Fibroblast of villous mesenchyme (primary cell): ENCODE results near the gene EMP2. TPM values are rescaled to one million over a fixed set of nuclear protein-coding genes. Genes with fewer than 3 reads are reported as not detected.

ENCODE experiments used
- DNase-seq: peaks from one replicate; pipeline ENCODE4 v3.0.0-alpha.2; 2010; ENCODE audit warnings: low read depth
- H3K4me3 ChIP-seq: 2 replicates; pipeline ENCODE4 v1.5.1; 2011; ENCODE audit warnings: low read depth, mild to moderate bottlenecking, low read length
- total RNA-seq: library from RNA; depleted of rRNA; stranded (reverse); fragments of >200 nt; gene quantifications from 2 replicates; pipeline ENCODE4 v1.2.3, GENCODE V29; 2012
- TF ChIP-seq, protein P1 (sequence below): IDR thresholded peaks from 2 replicates; pipeline ENCODE4 v1.5.1; 2012; ENCODE audit warnings: low read depth, mild to moderate bottlenecking, low read length; ENCODE audit not compliant: insufficient read depth

Gene EMP2
- total RNA-seq, 1 donor: 13.0 TPM

DNA sequence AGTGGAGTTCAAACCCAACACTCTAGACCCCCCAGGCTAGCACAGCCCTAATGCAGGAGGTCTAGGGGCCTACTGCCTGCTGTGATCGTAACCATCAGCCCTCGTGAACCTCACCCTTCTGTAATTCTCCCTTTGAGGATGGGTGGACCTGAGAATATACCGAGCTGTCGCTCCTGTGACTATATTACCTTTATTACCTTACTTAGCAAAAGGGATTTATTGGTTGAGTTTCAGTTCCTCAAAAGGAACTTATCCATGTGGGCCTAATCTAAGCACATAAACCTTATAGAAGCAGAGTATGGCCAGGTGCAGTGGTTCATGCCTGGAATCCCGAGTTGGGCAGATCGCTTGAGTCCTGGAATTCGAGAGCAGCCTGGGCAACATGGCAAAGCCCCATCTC is 19.2 kb upstream of the EMP2 start:
- H3K4me3 ChIP-seq: no peak overlapping the region
- TF ChIP-seq, protein P1, sequence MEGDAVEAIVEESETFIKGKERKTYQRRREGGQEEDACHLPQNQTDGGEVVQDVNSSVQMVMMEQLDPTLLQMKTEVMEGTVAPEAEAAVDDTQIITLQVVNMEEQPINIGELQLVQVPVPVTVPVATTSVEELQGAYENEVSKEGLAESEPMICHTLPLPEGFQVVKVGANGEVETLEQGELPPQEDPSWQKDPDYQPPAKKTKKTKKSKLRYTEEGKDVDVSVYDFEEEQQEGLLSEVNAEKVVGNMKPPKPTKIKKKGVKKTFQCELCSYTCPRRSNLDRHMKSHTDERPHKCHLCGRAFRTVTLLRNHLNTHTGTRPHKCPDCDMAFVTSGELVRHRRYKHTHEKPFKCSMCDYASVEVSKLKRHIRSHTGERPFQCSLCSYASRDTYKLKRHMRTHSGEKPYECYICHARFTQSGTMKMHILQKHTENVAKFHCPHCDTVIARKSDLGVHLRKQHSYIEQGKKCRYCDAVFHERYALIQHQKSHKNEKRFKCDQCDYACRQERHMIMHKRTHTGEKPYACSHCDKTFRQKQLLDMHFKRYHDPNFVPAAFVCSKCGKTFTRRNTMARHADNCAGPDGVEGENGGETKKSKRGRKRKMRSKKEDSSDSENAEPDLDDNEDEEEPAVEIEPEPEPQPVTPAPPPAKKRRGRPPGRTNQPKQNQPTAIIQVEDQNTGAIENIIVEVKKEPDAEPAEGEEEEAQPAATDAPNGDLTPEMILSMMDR: no peak
- no peak for DNase-seq

- DNase-seq: no peak
- no peak overlapping the region for H3K4me3 ChIP-seq
- TF ChIP-seq, protein P1: no peak
Measured at GRCh38 chr16:10598157-10598556, 17.8 kb upstream of the EMP2 start.

GRCh38 chr16:10597187-10597601 is 16.8 kb upstream of the EMP2 start:
- DNase-seq: no peak
- no peak overlapping the region for H3K4me3 ChIP-seq
- TF ChIP-seq, protein P1: no peak

DNA sequence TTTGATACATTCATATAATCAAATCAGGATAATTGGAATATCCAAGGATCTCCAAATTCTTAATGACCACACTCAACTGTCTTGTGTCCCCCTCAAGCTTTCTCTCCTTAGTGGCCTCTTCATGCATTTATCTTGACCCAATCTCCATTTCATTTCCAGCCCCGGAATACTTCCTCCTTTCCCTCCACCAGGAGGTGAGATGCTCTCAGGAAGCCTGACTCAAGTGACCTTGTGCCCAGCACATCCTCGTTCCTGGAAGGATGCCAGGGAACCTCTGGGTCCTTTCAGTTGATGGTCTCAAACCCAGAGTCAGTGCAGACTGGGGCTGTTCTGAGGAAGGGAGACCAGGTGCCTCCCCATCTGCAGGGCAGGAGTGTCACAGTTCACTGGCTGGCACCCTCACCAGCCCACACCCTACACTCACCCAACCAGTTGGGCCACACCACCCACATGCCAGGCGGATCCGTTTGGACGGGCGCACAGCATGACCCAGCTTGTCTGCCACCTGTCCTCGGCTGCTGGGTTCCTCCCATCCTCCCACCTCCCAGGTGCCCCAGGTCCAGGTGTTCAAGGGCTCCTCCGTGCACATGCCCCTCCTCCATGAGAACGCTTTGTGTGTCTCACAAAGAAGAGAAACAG is 14.0 kb upstream of the EMP2 start:
- DNase-seq: no peak
- TF ChIP-seq, protein P1: no peak
- no peak overlapping the region for H3K4me3 ChIP-seq

GRCh38 chr16:10592611-10593010 is 12.2 kb upstream of the EMP2 start:
- TF ChIP-seq, protein P1: no peak
- no peak overlapping the region for H3K4me3 ChIP-seq
- no peak for DNase-seq

DNA sequence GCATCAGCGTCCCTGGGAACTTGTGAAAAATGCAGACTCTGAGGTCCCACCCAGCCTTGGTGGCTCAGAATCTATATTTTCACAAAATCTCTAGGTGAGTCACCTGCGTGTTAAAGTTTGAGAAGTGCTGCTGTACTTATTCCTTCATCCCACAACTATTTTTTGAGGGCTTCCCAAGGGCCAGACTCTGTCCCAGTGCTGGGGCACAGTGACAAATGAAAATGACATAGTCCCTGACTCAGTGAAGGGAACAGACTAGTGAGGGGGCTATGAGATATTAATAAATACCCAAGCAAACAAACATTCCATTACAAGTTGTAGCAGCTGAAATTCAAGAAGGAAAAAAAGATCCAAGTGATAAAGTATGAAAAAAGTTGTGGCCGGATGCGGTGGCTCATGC is 9.9 kb upstream of the EMP2 start:
- TF ChIP-seq, protein P1: no peak
- no peak overlapping the region for H3K4me3 ChIP-seq
- DNase-seq: no peak

GRCh38 chr16:10589109-10589508 is 8.7 kb upstream of the EMP2 start:
- no peak overlapping the region for H3K4me3 ChIP-seq
- TF ChIP-seq, protein P1: no peak
- DNase-seq: no peak
